ENCODE measurements around the gene NCAPG.
"Not testable (repeated sequence)": the region's sequence is repeated elsewhere in the genome, so short reads cannot be mapped to it uniquely, and the experiment has no call there.

NCAPG gene

DNA sequence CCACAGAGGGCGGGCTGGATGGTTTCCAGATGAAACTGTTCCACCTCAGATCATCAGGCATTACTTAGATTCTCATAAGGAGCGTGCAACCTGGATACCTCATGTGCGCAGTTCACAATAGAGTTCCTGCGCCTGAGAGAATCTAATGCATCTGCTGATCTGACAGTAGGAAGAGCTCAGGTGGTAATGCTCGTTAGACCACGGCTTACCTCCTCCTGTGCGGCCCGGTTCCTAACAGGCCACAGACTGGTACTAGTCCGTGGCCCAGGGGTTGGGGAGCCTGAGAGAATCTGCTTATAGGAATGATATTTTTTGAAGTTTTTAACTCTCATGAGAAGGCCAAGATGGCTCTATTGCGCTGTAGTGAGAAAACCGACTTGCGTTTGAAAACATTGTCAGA is 5.4 kb downstream of the NCAPG start:
- Histone ChIP-seq H3K4me1 (ENCODE audit: control insufficient read depth, insufficient read depth, low read length, poor library complexity, severe bottlenecking) (no peaks in the 10 kb centered on the region), H3K27me3 (replicated peaks; ENCODE audit: control insufficient read depth, insufficient read depth, low read length, poor library complexity, severe bottlenecking) (no peaks in the 10 kb centered on the region), H3K4me3 (ENCODE audit: insufficient read depth, low read depth, low read length, poor library complexity, severe bottlenecking) (no peak overlapping the region), H3K27ac (ENCODE audit: insufficient read depth, low read length, poor library complexity, severe bottlenecking) (no peak overlapping the region), H3K36me3 (ENCODE audit: control insufficient read depth, insufficient read depth, low read length) (no peaks in the 10 kb centered on the region), H3K9me3 (ENCODE audit: control insufficient read depth, low read length) (no peaks in the 10 kb centered on the region)
- no peak for DNase-seq

DNA sequence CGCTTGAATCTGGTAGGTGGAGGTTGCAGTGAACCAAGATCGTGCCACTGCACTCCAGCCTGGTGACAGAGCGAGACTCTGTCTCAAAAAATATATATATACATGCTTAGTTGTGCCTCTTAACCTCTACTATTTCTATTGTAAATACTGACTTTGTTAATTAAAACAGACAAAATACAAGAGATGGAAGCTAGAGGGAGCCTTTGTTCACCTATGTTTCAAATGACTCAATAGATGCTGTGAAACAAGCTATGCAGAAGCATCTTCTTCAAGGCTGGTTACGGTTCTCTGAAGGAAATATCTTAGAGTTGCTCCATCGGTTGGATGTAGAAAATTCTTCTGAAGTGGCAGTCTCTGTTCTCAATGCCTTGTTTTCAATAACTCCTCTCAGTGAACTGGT is 6.2 kb downstream of the NCAPG start:
- Histone ChIP-seq H3K9me3 (ENCODE audit: control insufficient read depth, low read length) (no peaks in the 10 kb centered on the region), H3K4me3 (ENCODE audit: insufficient read depth, low read depth, low read length, poor library complexity, severe bottlenecking) (no peak overlapping the region), H3K4me1 (ENCODE audit: control insufficient read depth, insufficient read depth, low read length, poor library complexity, severe bottlenecking) (no peaks in the 10 kb centered on the region), H3K27me3 (replicated peaks; ENCODE audit: control insufficient read depth, insufficient read depth, low read length, poor library complexity, severe bottlenecking) (no peaks in the 10 kb centered on the region), H3K36me3 (ENCODE audit: control insufficient read depth, insufficient read depth, low read length) (no peaks in the 10 kb centered on the region), H3K27ac (ENCODE audit: insufficient read depth, low read length, poor library complexity, severe bottlenecking) (no peak overlapping the region)
- no peak for DNase-seq

- H3K4me1 ChIP-seq (ENCODE audit: control insufficient read depth, insufficient read depth, low read length, poor library complexity, severe bottlenecking) = no peaks in the 10 kb centered on the region
- no peak for DNase-seq
- no peaks in the 10 kb centered on the region for H3K9me3 ChIP-seq (ENCODE audit: control insufficient read depth, low read length)
- H3K4me3 ChIP-seq (ENCODE audit: insufficient read depth, low read depth, low read length, poor library complexity, severe bottlenecking) = no peak overlapping the region
- no peaks in the 10 kb centered on the region for H3K36me3 ChIP-seq (ENCODE audit: control insufficient read depth, insufficient read depth, low read length)
- H3K27me3 ChIP-seq (replicated peaks; ENCODE audit: control insufficient read depth, insufficient read depth, low read length, poor library complexity, severe bottlenecking) = no peaks in the 10 kb centered on the region
- H3K27ac ChIP-seq (ENCODE audit: insufficient read depth, low read length, poor library complexity, severe bottlenecking) = no peak overlapping the region
Observed at GRCh38 chr4:17823871-17824669, 13.3 kb downstream of the NCAPG start.

GRCh38 chr4:17846266-17846665 is 35.5 kb downstream of the NCAPG start:
- no peak overlapping the region for H3K27ac ChIP-seq (ENCODE audit: insufficient read depth, low read length, poor library complexity, severe bottlenecking)
- no peaks in the 10 kb centered on the region for H3K9me3 ChIP-seq (ENCODE audit: control insufficient read depth, low read length)
- H3K4me1 ChIP-seq (ENCODE audit: control insufficient read depth, insufficient read depth, low read length, poor library complexity, severe bottlenecking) = no peaks in the 10 kb centered on the region
- no peaks in the 10 kb centered on the region for H3K36me3 ChIP-seq (ENCODE audit: control insufficient read depth, insufficient read depth, low read length)
- no peak overlapping the region for H3K4me3 ChIP-seq (ENCODE audit: insufficient read depth, low read depth, low read length, poor library complexity, severe bottlenecking)
- no peak for DNase-seq
- no peaks in the 10 kb centered on the region for H3K27me3 ChIP-seq (replicated peaks; ENCODE audit: control insufficient read depth, insufficient read depth, low read length, poor library complexity, severe bottlenecking)

DNA sequence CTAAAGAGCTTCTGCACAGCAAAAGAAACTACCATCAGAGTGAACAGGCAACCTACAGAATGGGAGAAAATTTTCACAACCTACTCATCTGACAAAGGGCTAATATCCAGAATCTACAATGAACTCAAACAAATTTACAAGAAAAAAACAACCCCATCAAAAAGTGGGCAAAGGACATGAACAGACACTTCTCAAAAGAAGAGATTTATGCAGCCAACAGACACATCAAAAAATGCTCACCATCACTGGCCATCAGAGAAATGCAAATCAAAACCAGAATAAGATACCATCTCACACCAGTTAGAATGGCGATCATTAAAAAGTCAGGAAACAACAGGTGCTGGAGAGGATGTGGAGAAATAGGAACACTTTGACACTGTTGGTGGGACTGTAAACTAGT is 39.5 kb downstream of the NCAPG start:
- not testable (repeated sequence) for H3K4me3 ChIP-seq (ENCODE audit: insufficient read depth, low read depth, low read length, poor library complexity, severe bottlenecking); H3K9me3 ChIP-seq (ENCODE audit: control insufficient read depth, low read length); H3K4me1 ChIP-seq (ENCODE audit: control insufficient read depth, insufficient read depth, low read length, poor library complexity, severe bottlenecking); H3K27me3 ChIP-seq (replicated peaks; ENCODE audit: control insufficient read depth, insufficient read depth, low read length, poor library complexity, severe bottlenecking); H3K27ac ChIP-seq (ENCODE audit: insufficient read depth, low read length, poor library complexity, severe bottlenecking); H3K36me3 ChIP-seq (ENCODE audit: control insufficient read depth, insufficient read depth, low read length); DNase-seq

DNA sequence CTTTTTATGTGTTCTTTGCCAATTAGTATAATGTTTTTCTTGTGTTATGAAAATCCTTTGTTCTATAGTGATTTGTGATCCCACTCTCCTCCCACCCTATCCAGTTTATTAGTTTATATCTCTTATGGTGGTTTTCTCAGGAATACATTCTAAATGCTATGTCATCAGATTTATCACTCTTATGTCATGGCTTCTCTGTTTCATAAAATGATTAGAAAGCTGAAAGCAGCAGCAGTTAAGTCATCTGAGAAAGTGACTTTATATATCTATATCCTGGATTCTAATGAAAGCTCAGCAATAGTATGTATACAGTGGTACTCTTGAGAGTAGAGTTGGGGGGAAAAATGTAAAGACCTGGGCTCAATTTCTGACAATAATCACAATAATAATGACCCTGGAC is 41.2 kb downstream of the NCAPG start:
- H3K9me3 ChIP-seq (ENCODE audit: control insufficient read depth, low read length) = no peaks in the 10 kb centered on the region

DNA sequence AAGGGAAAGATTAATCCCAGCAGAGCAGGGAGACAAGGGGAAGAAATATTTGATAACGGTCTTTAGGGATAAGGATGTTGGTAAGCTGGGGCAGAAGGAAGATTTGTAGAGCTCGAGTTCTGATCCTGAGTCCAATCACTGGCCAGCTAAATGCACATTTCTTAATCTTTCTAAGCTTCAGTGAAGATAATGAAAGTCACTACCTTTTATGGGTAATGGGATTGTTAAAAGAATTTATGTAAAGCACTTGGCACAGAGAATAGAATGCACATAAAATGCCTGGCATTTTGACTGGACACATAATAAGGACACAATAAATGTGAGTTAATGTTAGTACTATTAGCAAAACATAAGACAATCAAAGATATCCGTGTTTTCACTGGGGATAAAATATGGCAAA is 43.3 kb downstream of the NCAPG start:
- DNase-seq = no peak
- Histone ChIP-seq H3K4me1 (ENCODE audit: control insufficient read depth, insufficient read depth, low read length, poor library complexity, severe bottlenecking) (no peaks in the 10 kb centered on the region), H3K27me3 (replicated peaks; ENCODE audit: control insufficient read depth, insufficient read depth, low read length, poor library complexity, severe bottlenecking) (no peaks in the 10 kb centered on the region), H3K4me3 (ENCODE audit: insufficient read depth, low read depth, low read length, poor library complexity, severe bottlenecking) (no peak overlapping the region), H3K9me3 (ENCODE audit: control insufficient read depth, low read length) (no peaks in the 10 kb centered on the region), H3K36me3 (ENCODE audit: control insufficient read depth, insufficient read depth, low read length) (no peaks in the 10 kb centered on the region), H3K27ac (ENCODE audit: insufficient read depth, low read length, poor library complexity, severe bottlenecking) (no peak overlapping the region)

More for the DNA sequence above, 41.2 kb downstream of the NCAPG start:
- no peak overlapping the region for H3K4me3 ChIP-seq (ENCODE audit: insufficient read depth, low read depth, low read length, poor library complexity, severe bottlenecking)
- no peak for DNase-seq
- H3K27ac ChIP-seq (ENCODE audit: insufficient read depth, low read length, poor library complexity, severe bottlenecking) = no peak overlapping the region
- no peaks in the 10 kb centered on the region for H3K36me3 ChIP-seq (ENCODE audit: control insufficient read depth, insufficient read depth, low read length)
- no peaks in the 10 kb centered on the region for H3K27me3 ChIP-seq (replicated peaks; ENCODE audit: control insufficient read depth, insufficient read depth, low read length, poor library complexity, severe bottlenecking)
- H3K4me1 ChIP-seq (ENCODE audit: control insufficient read depth, insufficient read depth, low read length, poor library complexity, severe bottlenecking) = no peaks in the 10 kb centered on the region

- no peaks in the 10 kb centered on the region for H3K9me3 ChIP-seq (ENCODE audit: control insufficient read depth, low read length)
- H3K4me3 ChIP-seq (ENCODE audit: insufficient read depth, low read depth, low read length, poor library complexity, severe bottlenecking) = no peak overlapping the region
- H3K27ac ChIP-seq (ENCODE audit: insufficient read depth, low read length, poor library complexity, severe bottlenecking) = no peak overlapping the region
- H3K27me3 ChIP-seq (replicated peaks; ENCODE audit: control insufficient read depth, insufficient read depth, low read length, poor library complexity, severe bottlenecking) = no peaks in the 10 kb centered on the region
- no peaks in the 10 kb centered on the region for H3K4me1 ChIP-seq (ENCODE audit: control insufficient read depth, insufficient read depth, low read length, poor library complexity, severe bottlenecking)
- H3K36me3 ChIP-seq (ENCODE audit: control insufficient read depth, insufficient read depth, low read length) = no peaks in the 10 kb centered on the region
- no peak for DNase-seq
Observed at GRCh38 chr4:17859793-17860406, 49.1 kb downstream of the NCAPG start.

- H3K27ac ChIP-seq (ENCODE audit: insufficient read depth, low read length, poor library complexity, severe bottlenecking); H3K27me3 ChIP-seq (replicated peaks; ENCODE audit: control insufficient read depth, insufficient read depth, low read length, poor library complexity, severe bottlenecking); H3K36me3 ChIP-seq (ENCODE audit: control insufficient read depth, insufficient read depth, low read length); H3K4me1 ChIP-seq (ENCODE audit: control insufficient read depth, insufficient read depth, low read length, poor library complexity, severe bottlenecking); H3K4me3 ChIP-seq (ENCODE audit: insufficient read depth, low read depth, low read length, poor library complexity, severe bottlenecking); DNase-seq; H3K9me3 ChIP-seq (ENCODE audit: control insufficient read depth, low read length): not testable (repeated sequence)
Observed at GRCh38 chr4:17861906-17862305, 51.1 kb downstream of the NCAPG start.

GRCh38 chr4:17865866-17866363 is 55.1 kb downstream of the NCAPG start:
- Histone ChIP-seq H3K4me1 (ENCODE audit: control insufficient read depth, insufficient read depth, low read length, poor library complexity, severe bottlenecking) (no peaks in the 10 kb centered on the region), H3K36me3 (ENCODE audit: control insufficient read depth, insufficient read depth, low read length) (no peaks in the 10 kb centered on the region), H3K27me3 (replicated peaks; ENCODE audit: control insufficient read depth, insufficient read depth, low read length, poor library complexity, severe bottlenecking) (no peaks in the 10 kb centered on the region), H3K9me3 (ENCODE audit: control insufficient read depth, low read length) (no peaks in the 10 kb centered on the region), H3K27ac (ENCODE audit: insufficient read depth, low read length, poor library complexity, severe bottlenecking) (no peak overlapping the region), H3K4me3 (ENCODE audit: insufficient read depth, low read depth, low read length, poor library complexity, severe bottlenecking) (no peak overlapping the region)
- DNase-seq = no peak
